Embryonic facial prominence (tissue), 1 donor: ENCODE data around the gene DOK6.
"Not testable (repeated sequence)": the region's sequence is repeated elsewhere in the genome, so short reads cannot be mapped to it uniquely, and the experiment has no call there.

Experiments used
- DNase-seq: peaks from one replicate; pipeline ENCODE4 v3.0.0-alpha.2; 2016; ENCODE audit errors: extremely low spot score

Gene DOK6

GRCh38 chr18:69622961-69623360 lies 222.3 kb downstream of the DOK6 start:
- DNase-seq = no peak

GRCh38 chr18:69626171-69626570 lies 225.5 kb downstream of the DOK6 start:
- no peak for DNase-seq

- DNase-seq = no peak
These were observed 226.1 kb downstream of the DOK6 start for GRCh38 chr18:69626643-69627242.

GRCh38 chr18:69628774-69629359 lies 228.2 kb downstream of the DOK6 start:
- no peak for DNase-seq

DNA sequence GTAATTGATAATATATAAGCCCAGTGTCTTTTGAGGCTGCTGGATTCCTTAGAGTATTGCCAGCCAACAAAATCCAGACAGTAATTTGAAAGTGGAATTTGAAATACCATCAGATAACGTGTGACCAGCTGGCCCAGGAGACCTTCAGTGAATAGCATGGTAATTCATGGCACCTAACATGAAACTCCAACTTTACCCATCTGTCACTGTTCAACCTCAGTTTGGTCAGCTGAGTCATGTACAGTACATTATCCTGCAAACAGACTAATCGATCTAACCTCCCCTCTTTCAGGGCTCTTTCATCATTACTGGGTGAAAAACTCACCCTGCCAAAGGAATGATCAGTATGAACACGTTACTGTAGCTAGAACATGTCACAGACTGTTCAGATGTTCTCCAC lies 230.6 kb downstream of the DOK6 start:
- DNase-seq = no peak

DNA sequence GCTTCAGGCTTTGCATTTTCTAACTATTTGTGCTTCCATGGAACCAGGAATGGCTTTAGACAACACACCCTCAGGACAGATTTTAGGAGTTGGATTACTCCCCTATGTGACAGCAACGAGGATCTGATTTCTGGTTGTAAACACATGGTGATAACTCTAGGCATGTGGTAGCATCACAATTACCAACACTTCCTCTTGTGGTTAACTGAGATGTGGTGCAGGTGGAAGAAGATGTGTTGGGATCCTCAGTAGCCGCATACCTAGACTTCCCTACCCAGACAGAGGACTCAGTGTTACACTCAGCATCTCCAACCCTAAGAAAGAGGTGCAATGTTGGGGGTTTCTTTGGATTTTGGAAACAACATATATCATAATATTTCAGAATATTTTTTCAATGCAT lies 234.8 kb downstream of the DOK6 start:
- no peak for DNase-seq

- DNase-seq = no peak
These were observed 236.0 kb downstream of the DOK6 start for GRCh38 chr18:69636529-69637301.

GRCh38 chr18:69638056-69638455 lies 237.4 kb downstream of the DOK6 start:
- no peak for DNase-seq

DNA sequence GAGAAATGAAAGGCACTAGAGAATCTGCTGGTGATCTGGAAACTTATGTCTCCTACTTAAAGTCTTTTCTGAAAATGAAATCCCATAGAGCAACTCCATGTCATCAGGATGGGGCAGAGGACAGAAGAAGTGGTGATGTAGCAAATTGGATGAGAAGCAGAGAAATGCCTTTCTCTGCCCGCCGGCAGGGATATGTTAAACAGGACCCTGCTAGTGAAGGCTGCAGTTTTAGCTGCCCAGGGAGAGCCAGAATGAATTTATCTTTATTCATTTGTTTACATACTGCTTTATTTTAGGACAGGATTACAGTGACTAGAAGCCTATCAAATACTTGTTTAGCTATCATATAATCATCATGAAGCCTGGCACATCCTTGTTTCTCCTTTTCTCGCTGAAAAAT lies 247.0 kb downstream of the DOK6 start:
- DNase-seq = no peak

GRCh38 chr18:69648486-69648885 lies 247.8 kb downstream of the DOK6 start:
- DNase-seq = no peak

GRCh38 chr18:69649684-69650083 lies 249.0 kb downstream of the DOK6 start:
- DNase-seq = no peak

DNA sequence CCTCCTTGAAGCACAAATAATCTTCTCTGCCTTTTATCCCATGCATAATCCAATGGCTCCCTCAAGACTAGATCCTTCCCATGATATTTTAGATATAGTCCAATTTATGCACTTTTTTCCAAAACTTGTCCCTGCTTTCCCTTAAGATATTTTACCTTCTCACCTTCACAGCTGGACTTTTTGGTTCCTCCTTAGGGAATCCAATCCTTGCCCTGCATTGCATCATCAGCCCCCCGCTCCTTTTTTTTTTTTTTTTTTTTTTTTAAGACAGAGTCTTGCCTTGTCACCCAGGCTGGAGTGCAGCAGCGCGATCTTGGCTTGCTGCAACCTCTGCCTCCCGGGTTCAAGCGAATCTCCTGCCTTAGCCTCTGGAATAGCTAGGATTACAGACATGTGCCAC lies 250.6 kb downstream of the DOK6 start:
- no peak for DNase-seq

- DNase-seq = no peak
These were observed 255.1 kb downstream of the DOK6 start for GRCh38 chr18:69655816-69656215.

GRCh38 chr18:69658103-69658502 lies 257.4 kb downstream of the DOK6 start:
- DNase-seq = no peak

- no peak for DNase-seq
These were observed 258.0 kb downstream of the DOK6 start for GRCh38 chr18:69658685-69659084.

DNA sequence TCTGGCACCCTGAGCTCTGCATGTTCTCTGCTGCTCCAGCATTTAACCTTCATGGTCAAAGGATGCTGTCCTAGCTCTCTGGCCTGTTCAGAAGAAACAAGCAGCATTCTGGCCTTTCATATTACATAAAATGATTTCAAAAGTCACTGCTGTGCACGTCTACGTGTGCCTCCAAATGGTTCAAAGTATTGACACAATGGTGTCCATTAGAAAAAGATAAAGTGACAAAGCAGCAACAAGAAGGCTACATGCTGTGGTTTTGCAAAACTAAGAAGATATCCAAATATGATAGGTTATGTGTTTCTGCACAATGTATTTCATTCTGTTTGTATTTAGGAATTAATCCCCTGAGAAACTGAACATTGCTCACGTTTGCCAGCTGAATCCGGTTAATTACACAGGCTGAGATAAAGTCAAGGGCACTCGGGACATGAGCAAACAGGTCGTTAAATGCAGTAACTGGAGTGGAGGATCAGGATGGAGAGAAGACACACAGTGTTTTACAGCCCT lies 258.5 kb downstream of the DOK6 start:
- no peak for DNase-seq

DNA sequence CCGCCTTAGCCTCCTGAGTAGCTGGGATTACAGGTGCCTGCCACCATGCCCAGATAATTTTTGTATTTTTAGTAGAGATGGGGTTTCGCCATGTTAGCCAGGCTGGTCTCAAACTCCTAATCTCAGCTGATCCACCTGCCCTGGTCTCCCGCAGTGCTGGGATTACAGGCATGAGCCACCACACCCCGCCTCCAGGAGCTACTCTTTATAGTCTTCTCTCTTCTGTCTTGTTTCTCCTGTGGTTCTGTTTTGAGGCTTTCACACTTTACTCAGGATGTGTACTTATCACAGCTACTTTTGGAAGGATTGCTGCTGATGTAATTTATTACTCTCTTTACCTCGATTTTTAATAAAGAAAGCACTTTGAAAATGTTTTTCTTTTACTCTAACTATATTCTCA lies 261.4 kb downstream of the DOK6 start:
- not testable (repeated sequence) for DNase-seq

GRCh38 chr18:69664399-69664798 lies 263.7 kb downstream of the DOK6 start:
- DNase-seq = no peak

DNA sequence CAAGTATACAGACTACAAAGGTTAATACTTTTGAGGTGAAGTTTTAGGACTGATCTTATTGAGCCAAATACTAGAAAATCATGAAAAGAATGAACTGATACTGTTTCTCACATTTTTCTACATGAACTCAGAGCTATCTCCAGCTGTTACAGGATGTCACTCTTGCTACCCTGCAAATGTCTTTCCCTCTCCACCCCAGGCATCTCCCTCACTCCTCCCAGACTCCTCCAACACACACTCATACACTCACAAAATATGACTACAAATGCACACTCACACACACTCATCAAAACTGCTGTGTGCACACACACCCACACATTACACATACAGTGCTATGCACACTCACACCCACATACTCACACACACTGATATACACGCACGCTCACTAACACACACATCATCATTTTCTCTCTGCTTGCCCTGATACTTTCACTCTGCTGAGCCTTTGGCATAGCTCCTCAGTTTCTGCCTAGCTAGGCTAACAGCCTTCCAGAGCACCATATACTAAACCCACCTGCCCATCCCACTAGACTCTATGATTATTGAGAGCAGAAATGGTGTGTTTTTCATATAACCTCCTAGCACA lies 273.7 kb downstream of the DOK6 start:
- no peak for DNase-seq

GRCh38 chr18:69674966-69675365 lies 274.3 kb downstream of the DOK6 start:
- DNase-seq = no peak

- DNase-seq = no peak
These were observed 276.9 kb downstream of the DOK6 start for GRCh38 chr18:69677595-69677994.

DNA sequence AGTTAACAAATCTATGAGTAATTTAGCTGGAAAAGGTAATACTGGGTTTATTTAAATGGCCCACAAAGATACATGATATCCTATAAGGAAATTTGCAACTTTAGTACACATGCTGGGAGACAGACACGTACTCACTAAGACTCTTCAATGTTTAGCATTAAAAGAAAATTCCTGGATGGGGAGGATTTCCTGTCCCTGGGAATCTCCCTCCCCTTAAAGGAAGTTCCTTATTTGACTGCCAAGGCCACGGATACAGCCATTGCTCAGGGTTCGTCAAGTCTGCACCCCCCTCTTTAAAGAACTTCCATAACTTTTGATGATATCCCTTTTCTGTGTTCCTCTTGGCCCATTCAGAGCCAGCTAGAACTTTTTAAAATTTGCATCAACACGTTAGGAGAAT lies 279.4 kb downstream of the DOK6 start:
- DNase-seq = no peak

DNA sequence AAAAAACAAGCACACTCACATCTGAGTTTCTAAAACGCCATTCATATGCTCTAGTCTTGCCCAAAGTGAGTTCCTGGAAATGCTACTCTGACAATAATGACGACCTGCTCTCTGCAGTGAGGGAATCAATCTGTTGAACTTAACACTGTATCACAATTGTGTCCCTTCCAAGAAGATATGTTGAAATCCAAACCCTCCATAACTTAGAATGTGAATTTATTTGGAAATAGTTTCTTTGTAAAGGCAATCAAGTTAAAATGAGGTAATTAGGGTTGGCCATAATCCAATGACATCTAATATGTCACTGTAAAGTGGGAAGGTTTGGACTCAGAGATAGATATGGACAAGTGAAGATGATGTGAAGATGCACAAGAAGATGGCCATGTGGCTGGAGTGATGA lies 282.5 kb downstream of the DOK6 start:
- no peak for DNase-seq
